Measurements from ENCODE around the gene UBTFL1.

The UBTFL1 gene

DNA sequence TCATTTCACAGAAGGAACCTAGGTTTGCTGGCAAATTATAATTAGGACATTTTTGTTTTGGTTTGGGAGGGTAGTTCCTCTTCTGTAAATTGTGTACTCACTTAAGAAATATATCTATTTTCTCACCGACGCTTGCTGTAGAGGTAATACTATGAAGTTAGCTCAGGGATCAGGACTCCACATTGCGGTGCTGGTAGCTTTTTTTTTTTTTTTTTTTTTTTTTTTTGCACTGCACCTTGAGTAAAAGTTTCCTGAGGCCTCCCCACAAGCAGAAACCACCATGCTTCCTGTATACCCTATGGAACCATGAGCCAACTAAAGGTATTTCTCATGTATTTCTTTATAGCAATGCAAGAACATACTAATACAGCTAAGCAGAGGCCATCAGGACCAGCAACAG lies 14.7 kb downstream of the UBTFL1 start:
- Histone ChIP-seq H4K20me1 (ENCODE audit: insufficient read depth, low read length) (no peaks in the 10 kb centered on the region), H3K4me1 (ENCODE audit: insufficient read depth, low read length, severe bottlenecking) (no peaks in the 10 kb centered on the region), H3K27ac (ENCODE audit: low read depth, low read length, poor library complexity, severe bottlenecking) (no peak overlapping the region), H3K4me2 (ENCODE audit: low read length) (no peak overlapping the region), H3K36me3 (ENCODE audit: insufficient read depth, low read length) (no peaks in the 10 kb centered on the region), H3K4me3 (ENCODE audit: low read depth, low read length, poor library complexity, severe bottlenecking) (no peak overlapping the region), H3F3A (ENCODE audit: insufficient read depth, low read length) (no peaks in the 10 kb centered on the region), H3K9ac (ENCODE audit: low read length) (no peak overlapping the region), H3K9me2 (ENCODE audit: low read depth, low read length) (no peaks in the 10 kb centered on the region), H3K9me3 (ENCODE audit: low read length) (no peaks in the 10 kb centered on the region), H3K27me3 (ENCODE audit: insufficient read depth, low read length) (no peaks in the 10 kb centered on the region), H3K79me2 (ENCODE audit: insufficient read depth, low read length) (no peaks in the 10 kb centered on the region), H2AFZ (ENCODE audit: low read length) (no peak overlapping the region)
- TF ChIP-seq CTCF (IDR thresholded peaks at IDR 0.05; ENCODE audit: low read length), result no peak
- no peak for TF ChIP-seq EZH2 (IDR thresholded peaks at IDR 0.05; ENCODE audit: borderline replicate concordance, low read length)

GRCh38 chr11:90113541-90113940 lies 27.8 kb downstream of the UBTFL1 start:
- H3K4me3 ChIP-seq (ENCODE audit: low read depth, low read length, poor library complexity, severe bottlenecking), result no peak overlapping the region
- H3K9ac ChIP-seq (ENCODE audit: low read length), result no peak overlapping the region
- H3K4me1 ChIP-seq (ENCODE audit: insufficient read depth, low read length, severe bottlenecking), result no peaks in the 10 kb centered on the region
- no peak overlapping the region for H2AFZ ChIP-seq (ENCODE audit: low read length)
- no peaks in the 10 kb centered on the region for H3K9me2 ChIP-seq (ENCODE audit: low read depth, low read length)
- no peak overlapping the region for H3K4me2 ChIP-seq (ENCODE audit: low read length)
- TF ChIP-seq EZH2 (IDR thresholded peaks at IDR 0.05; ENCODE audit: borderline replicate concordance, low read length), result no peak
- TF ChIP-seq CTCF (IDR thresholded peaks at IDR 0.05; ENCODE audit: low read length), result peak; percentile 46
- no peaks in the 10 kb centered on the region for H3K36me3 ChIP-seq (ENCODE audit: insufficient read depth, low read length)
- no peaks in the 10 kb centered on the region for H3K27me3 ChIP-seq (ENCODE audit: insufficient read depth, low read length)
- H3K9me3 ChIP-seq (ENCODE audit: low read length), result no peaks in the 10 kb centered on the region
- H3K79me2 ChIP-seq (ENCODE audit: insufficient read depth, low read length), result no peaks in the 10 kb centered on the region
- H3F3A ChIP-seq (ENCODE audit: insufficient read depth, low read length), result no peaks in the 10 kb centered on the region
- H4K20me1 ChIP-seq (ENCODE audit: insufficient read depth, low read length), result no peaks in the 10 kb centered on the region
- H3K27ac ChIP-seq (ENCODE audit: low read depth, low read length, poor library complexity, severe bottlenecking), result no peak overlapping the region

DNA sequence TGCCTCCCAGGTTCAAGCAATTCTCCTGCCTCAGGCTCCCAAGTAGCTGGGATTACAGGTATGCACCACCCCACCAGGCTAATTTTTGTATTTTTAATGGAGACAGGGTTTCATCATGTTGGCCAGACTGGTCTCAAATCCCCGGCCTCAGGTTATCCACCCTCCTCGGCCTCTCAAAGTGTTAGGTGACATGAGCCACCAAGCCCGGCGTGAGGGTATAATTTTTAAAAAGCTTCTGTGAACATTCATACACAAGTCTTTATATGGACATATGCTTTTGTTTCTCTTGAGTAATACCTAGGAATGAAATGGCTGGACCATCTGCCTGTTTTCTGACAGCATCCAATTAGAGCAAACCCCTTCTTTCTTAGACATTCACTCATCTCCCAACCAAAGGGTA lies 34.4 kb downstream of the UBTFL1 start:
- Histone ChIP-seq H3K27ac (ENCODE audit: low read depth, low read length, poor library complexity, severe bottlenecking) (no peak overlapping the region), H3K27me3 (ENCODE audit: insufficient read depth, low read length) (no peaks in the 10 kb centered on the region), H3K4me3 (ENCODE audit: low read depth, low read length, poor library complexity, severe bottlenecking) (no peak overlapping the region), H3K9me2 (ENCODE audit: low read depth, low read length) (no peaks in the 10 kb centered on the region), H3K4me1 (ENCODE audit: insufficient read depth, low read length, severe bottlenecking) (no peaks in the 10 kb centered on the region), H4K20me1 (ENCODE audit: insufficient read depth, low read length) (no peaks in the 10 kb centered on the region), H3K36me3 (ENCODE audit: insufficient read depth, low read length) (no peaks in the 10 kb centered on the region), H3K9me3 (ENCODE audit: low read length) (no peaks in the 10 kb centered on the region), H3K79me2 (ENCODE audit: insufficient read depth, low read length) (no peaks in the 10 kb centered on the region), H2AFZ (ENCODE audit: low read length) (no peak overlapping the region), H3K4me2 (ENCODE audit: low read length) (no peak overlapping the region), H3K9ac (ENCODE audit: low read length) (no peak overlapping the region), H3F3A (ENCODE audit: insufficient read depth, low read length) (no peaks in the 10 kb centered on the region)
- no peak for TF ChIP-seq CTCF (IDR thresholded peaks at IDR 0.05; ENCODE audit: low read length)
- TF ChIP-seq EZH2 (IDR thresholded peaks at IDR 0.05; ENCODE audit: borderline replicate concordance, low read length), result no peak
